Heart left ventricle (tissue), 16 donors: ENCODE data around the gene C2. TPM values are rescaled to one million over a fixed set of nuclear protein-coding genes. Genes with fewer than 3 reads are reported as not detected.

Experiments used
- ATAC-seq, 4 donors: fragments of 200-7000 bp; cut with Tn5 transposase; one replicate each; pipeline ENCODE4 v1.9.1; 2020 to 2022; ENCODE audit warnings: moderate library complexity in 4 of 4, mild to moderate bottlenecking in 3 of 4, moderate number of reproducible peaks in 1 of 4
- DNase-seq, 5 donors: peaks; one replicate each; pipeline ENCODE4 v3.0.0-alpha.2; 2020
- H3K27ac ChIP-seq, 12 donors: fragments of 200-600 bp; sonication (generic) in 4 of 12; one replicate each; pipeline versions ENCODE4 v1.5.0 to v1.8.0; 2016 to 2022; ENCODE audit warnings: mild to moderate bottlenecking in 2 of 12
- H3K27me3 ChIP-seq, 9 donors: fragments of 200-600 bp; sonication (generic) in 2 of 9; one replicate each; pipeline versions ENCODE4 v1.5.1 to v1.8.0; 2016 to 2022; ENCODE audit warnings: mild to moderate bottlenecking in 3 of 9
- H3K36me3 ChIP-seq, 9 donors: fragments of 200-600 bp; sonication (generic) in 2 of 9; one replicate each; pipeline versions ENCODE4 v1.5.0 to v1.8.0; 2018 to 2022; ENCODE audit warnings: mild to moderate bottlenecking in 2 of 9
- H3K4me1 ChIP-seq, 12 donors: fragments of 200-600 bp; sonication (generic) in 4 of 12; one replicate each; pipeline versions ENCODE4 v1.5.0 to v1.8.0; 2016 to 2022; ENCODE audit warnings: mild to moderate bottlenecking in 3 of 12
- H3K4me3 ChIP-seq, 12 donors: fragments of 200-600 bp; sonication (generic) in 4 of 12; one replicate each; pipeline versions ENCODE4 v1.5.0 to v1.8.0; 2017 to 2022; ENCODE audit warnings: mild to moderate bottlenecking in 9 of 12, moderate library complexity in 4 of 12
- H3K9me3 ChIP-seq, 12 donors: fragments of 200-600 bp; sonication (generic) in 4 of 12; one replicate each; pipeline versions ENCODE4 v1.5.0 to v1.8.0; 2016 to 2022; ENCODE audit warnings: mild to moderate bottlenecking in 1 of 12
- CTCF ChIP-seq, 12 donors: fragments of 200-600 bp; sonication (generic) in 4 of 12; IDR thresholded peaks; one replicate each; pipeline versions ENCODE4 v1.5.0 to v1.8.0; 2018 to 2022; ENCODE audit warnings: antibody characterized with exemption in 12 of 12, mild to moderate bottlenecking in 5 of 12
- POLR2A ChIP-seq, 2 donors: fragments of 450-650 bp; IDR thresholded peaks; one replicate each; pipeline ENCODE4 v1.6.1; 2017; ENCODE audit warnings: antibody characterized with exemption in 2 of 2, mild to moderate bottlenecking in 2 of 2, moderate library complexity in 2 of 2
- WGBS, 4 donors: extraction: QIAGEN DNeasy Blood & Tissue Kit in 2 of 4; methylation state at CpG; one replicate each; pipeline versions ENCODE4 v1.1.5 to v1.1.7; 2013 to 2018; 5-methylcytosine and 5-hydroxymethylcytosine counted together
- intact Hi-C, 10 donors: fragments of 100-400 bp; cut with DNase I; formaldehyde crosslinking; loops; one replicate each; pipeline versions ENCODE4 v1.11.1 to v1.14.2; 2022
- polyA plus RNA-seq, 2 donors: library from polyadenylated mRNA; stranded (reverse); fragments of 200-250 nt; gene quantifications; one replicate each; pipeline ENCODE4 v1.2.3, GENCODE V29; 2013
- total RNA-seq, 9 donors: library from RNA; depleted of rRNA in 2 of 9; stranded (reverse); fragments of >200 nt in 2 of 9; fragmentation: NEBNext Ultra II Directional in 3 of 9; extraction: Animal tissue kit (Norgen Biotek cat#: 25700) in 3 of 9; gene quantifications; one replicate each; pipeline versions ENCODE4 v1.1.0 to v1.2.4, GENCODE V29; 2016 to 2023
- donor health status: ischemic (EF 13 %, LVEDD 7.1; RV severe dilation, severe dysfunction).
- donor health status: healthy with polysubstance abuse.
- donor health status: DM: no; HTN: yes; CAD: no.
- donor health status: DM: no; HTN: no; CAD: no.
- donor health status: ischemic (EF 25% LVEDD 6.9; RV normal size, moderate dysfunction).
- donor health status: ischemic (EF 25% LVEDD 5.7; RV mildly dilated, moderate dysfunction).
- donor health status: healthy.
- donor health status: DM: yes; HTN: yes; CAD: no.
- donor health status: ischemic (EF 35%, LVEDD 5.7; RV mildly dilated, moderate dysfunction).
- donor health status: nonischemic (EF 11% LVEDD 7.7; RV severe dilation, severe dysfunction).
- donor health status: DM: yes; HTN: yes; CAD: no.
- donor health status: PGD.
- donor health status: ischemic (EF 29% LVEDD 5.4; RV normal size, mild dysfunction).
- donor health status: nonischemic (EF 23%, LVEDD 6.1; RV moderate dilation, normal function).

The C2 gene
- total and polyA plus RNA-seq, 11 donors = 0.69 to 103 (median 4.8) TPM

- intact Hi-C loops = no loop called here
- H3K4me3 ChIP-seq = no peak overlapping the region
- no peaks in the 10 kb centered on the region for H3K36me3 ChIP-seq
- H3K9me3 ChIP-seq = no peaks in the 10 kb centered on the region
- ATAC-seq (no peak), DNase-seq (no peak)
- H3K27ac ChIP-seq = no peak overlapping the region
- H3K27me3 ChIP-seq = no peaks in the 10 kb centered on the region
- H3K4me1 ChIP-seq = peaks cover 0 to 6% (median 0%) of the 10 kb centered on the region in 12 donors
- TF ChIP-seq POLR2A (IDR thresholded peaks at IDR 0.05) (no peak), CTCF (IDR thresholded peaks at IDR 0.05) (no peak)
These were observed 12.2 kb upstream of the C2 start for GRCh38 chr6:31915351-31915750.

DNA sequence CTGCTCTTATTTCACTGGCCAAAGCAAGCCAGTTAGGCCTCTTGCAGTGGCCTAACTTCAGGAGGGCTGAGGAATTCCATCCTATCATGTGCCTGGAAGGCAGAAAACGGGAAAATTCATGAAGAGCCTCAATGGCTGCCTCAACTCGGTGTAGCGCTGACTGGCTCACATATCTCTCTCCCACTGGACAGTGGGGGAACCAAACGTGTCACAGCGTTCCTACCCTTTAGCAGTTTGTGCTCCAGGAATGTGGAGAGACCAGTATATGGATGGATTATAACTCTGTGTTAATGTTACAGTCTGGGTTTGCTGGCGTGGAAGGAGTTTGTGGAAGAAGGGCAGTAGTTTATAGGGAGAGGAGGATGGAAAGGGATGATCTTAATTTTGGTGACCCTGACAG is 11.8 kb upstream of the C2 start:
- 79 to 83% (median 81%) methylated on average over 6 of the region's 6 CpGs for WGBS, 4 donors

GRCh38 chr6:31918069-31918720 is 9.3 kb upstream of the C2 start:
- WGBS, 4 donors = 75 to 88% (median 84%) methylated on average over 8 of the region's 8 CpGs
- DNase-seq (no peak), ATAC-seq (no peak)
- Histone ChIP-seq H3K9me3 (no peaks in the 10 kb centered on the region), H3K36me3 (no peaks in the 10 kb centered on the region), H3K4me3 (no peak overlapping the region), H3K27ac (no peak overlapping the region), H3K27me3 (no peaks in the 10 kb centered on the region), H3K4me1 (no peaks in the 10 kb centered on the region)
- TF ChIP-seq CTCF (IDR thresholded peaks at IDR 0.05) (no peak), POLR2A (IDR thresholded peaks at IDR 0.05) (no peak)
- intact Hi-C loops = no loop called here

More for the DNA sequence above, 11.8 kb upstream of the C2 start:
- DNase-seq = no peak
- intact Hi-C loops = no loop called here
- Histone ChIP-seq H3K27ac (no peak overlapping the region), H3K9me3 (no peaks in the 10 kb centered on the region), H3K27me3 (no peaks in the 10 kb centered on the region), H3K4me1 (peaks cover 0 to 6% (median 0%) of the 10 kb centered on the region in 12 donors), H3K4me3 (no peak overlapping the region), H3K36me3 (no peaks in the 10 kb centered on the region)
- ATAC-seq = no peak
- TF ChIP-seq POLR2A (IDR thresholded peaks at IDR 0.05) (no peak), CTCF (IDR thresholded peaks at IDR 0.05) (no peak)

- Histone ChIP-seq H3K36me3 (no peaks in the 10 kb centered on the region), H3K27ac (no peak overlapping the region), H3K4me3 (no peak overlapping the region), H3K4me1 (no peaks in the 10 kb centered on the region), H3K27me3 (no peaks in the 10 kb centered on the region), H3K9me3 (no peaks in the 10 kb centered on the region)
- no peak for DNase-seq
- WGBS, 4 donors = 75 to 81% (median 79%) methylated on average over 6 of the region's 6 CpGs
- no peak for TF ChIP-seq CTCF (IDR thresholded peaks at IDR 0.05)
- no peak for ATAC-seq
- intact Hi-C loops = no loop called here
These were observed 7.8 kb upstream of the C2 start for GRCh38 chr6:31919624-31920303.
